BLaER1 (cell line): ENCODE data around the gene EFNA1.
A peak's percentile ranks its signal among the peaks of the same experiment; 100 is the strongest.

ENCODE experiments used
- H3K27ac ChIP-seq: shearing (Covaris generic); formaldehyde crosslinking; 2 replicates; pipeline ENCODE4 v1.8.1; 2022
- H3K27me3 ChIP-seq: shearing (Covaris generic); formaldehyde crosslinking; 2 replicates; pipeline ENCODE4 v1.8.1; 2022
- H3K36me3 ChIP-seq: shearing (Covaris generic); formaldehyde crosslinking; 2 replicates; pipeline ENCODE4 v1.8.1; 2022
- H3K4me1 ChIP-seq: shearing (Covaris generic); formaldehyde crosslinking; 2 replicates; pipeline ENCODE4 v1.8.1; 2022
- H3K4me2 ChIP-seq: shearing (Covaris generic); formaldehyde crosslinking; 2 replicates; pipeline ENCODE4 v1.8.1; 2022
- H3K4me3 ChIP-seq: shearing (Covaris generic); formaldehyde crosslinking; 2 replicates; pipeline ENCODE4 v1.8.1; 2022
- H3K9ac ChIP-seq: shearing (Covaris generic); formaldehyde crosslinking; 2 replicates; pipeline ENCODE4 v1.8.1; 2022
- H3K9me3 ChIP-seq: shearing (Covaris generic); formaldehyde crosslinking; 2 replicates; pipeline ENCODE4 v1.8.1; 2022
- H4K20me1 ChIP-seq: shearing (Covaris generic); formaldehyde crosslinking; 2 replicates; pipeline ENCODE4 v1.8.1; 2022
- Cebpa-rat ChIP-seq: shearing (Covaris generic); IDR thresholded peaks from 2 replicates; pipeline ENCODE4 v1.8.1; 2022

The EFNA1 gene

DNA sequence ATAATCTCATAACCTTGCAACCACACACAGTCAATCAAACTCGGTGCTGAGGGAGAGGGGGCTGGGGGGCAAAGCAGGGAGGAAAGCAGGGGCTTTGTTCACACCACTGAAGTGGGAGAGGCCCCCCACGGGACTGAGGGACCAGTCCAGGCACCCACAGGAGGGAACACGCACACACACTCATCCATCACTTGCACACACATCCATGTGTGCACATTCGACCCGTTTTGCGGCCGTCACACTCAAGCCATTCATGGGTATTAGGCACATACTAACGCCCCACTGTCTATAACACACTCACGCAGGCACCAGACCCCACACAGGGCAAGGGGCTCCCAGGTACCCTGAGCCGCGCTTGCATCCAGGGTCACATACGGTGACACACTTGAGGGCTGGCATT lies 35.0 kb upstream of the EFNA1 start:
- no peaks in the 10 kb centered on the region for H3K9me3 ChIP-seq
- H3K9ac ChIP-seq, result no peak overlapping the region
- TF ChIP-seq Cebpa-rat, result no peak
- no peak overlapping the region for H3K4me3 ChIP-seq
- H3K4me2 ChIP-seq, result peak overlapping the region; percentile 78
- H3K27ac ChIP-seq, result no peak overlapping the region
- no peaks in the 10 kb centered on the region for H4K20me1 ChIP-seq
- H3K4me1 ChIP-seq, result peaks cover 49% of the 10 kb centered on the region
- H3K36me3 ChIP-seq, result no peaks in the 10 kb centered on the region
- H3K27me3 ChIP-seq, result no peaks in the 10 kb centered on the region

DNA sequence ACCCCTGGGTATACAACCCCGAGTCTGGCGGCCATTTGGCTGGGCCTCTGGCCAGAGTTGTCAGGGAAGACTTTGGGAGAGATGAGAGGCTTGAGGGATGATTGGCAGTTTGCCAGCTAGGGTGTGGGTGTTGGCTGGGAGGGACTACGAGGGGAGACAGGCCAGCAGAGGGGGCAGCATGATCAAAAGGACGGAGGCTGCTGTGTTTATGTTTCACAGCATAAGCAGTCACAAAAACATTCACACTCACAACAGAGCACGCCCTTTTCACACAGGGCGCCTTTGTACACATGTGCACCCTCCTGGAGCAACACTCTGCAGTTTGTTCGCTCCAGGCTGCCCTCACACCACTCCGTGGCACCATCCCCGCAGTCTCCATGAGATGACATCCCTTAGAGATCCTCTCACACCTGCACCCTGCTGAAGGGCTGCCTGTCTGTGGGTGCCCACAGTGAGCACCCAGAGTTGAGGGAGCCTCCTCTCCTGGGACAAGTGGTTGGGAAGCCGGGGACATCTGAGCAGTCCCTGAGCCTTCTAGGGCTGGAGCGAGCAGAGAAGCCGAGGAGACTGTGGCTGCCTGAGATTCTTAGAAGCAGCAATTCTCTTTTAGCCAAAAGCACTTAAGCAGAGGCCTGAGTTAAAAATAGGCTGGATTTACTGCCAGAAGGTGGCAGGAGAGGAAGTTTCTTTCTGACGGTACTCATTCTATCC lies 33.6 kb upstream of the EFNA1 start:
- H3K27ac ChIP-seq, result peak overlapping the region; percentile 35
- H3K4me2 ChIP-seq, result peak overlapping the region; percentile 78

GRCh38 chr1:155094622-155094948 lies 33.1 kb upstream of the EFNA1 start:
- Histone ChIP-seq H3K4me3 (no peak overlapping the region), H3K27ac (peak overlapping the region; percentile 35), H3K36me3 (no peaks in the 10 kb centered on the region), H4K20me1 (no peaks in the 10 kb centered on the region), H3K27me3 (no peaks in the 10 kb centered on the region), H3K4me1 (peaks cover 47% of the 10 kb centered on the region), H3K9ac (peak overlapping the region; percentile 52), H3K9me3 (no peaks in the 10 kb centered on the region), H3K4me2 (peak overlapping the region; percentile 78)
- TF ChIP-seq Cebpa-rat, result no peak

More for the DNA sequence above, 33.6 kb upstream of the EFNA1 start:
- Histone ChIP-seq H4K20me1 (no peaks in the 10 kb centered on the region), H3K27me3 (no peaks in the 10 kb centered on the region), H3K9me3 (no peaks in the 10 kb centered on the region), H3K4me3 (no peak overlapping the region), H3K9ac (peak overlapping the region; percentile 52), H3K4me1 (peaks cover 47% of the 10 kb centered on the region), H3K36me3 (no peaks in the 10 kb centered on the region)
- no peak for TF ChIP-seq Cebpa-rat

- Histone ChIP-seq H3K4me1 (peaks cover 34% of the 10 kb centered on the region), H3K4me3 (no peak overlapping the region), H3K27me3 (no peaks in the 10 kb centered on the region), H3K36me3 (no peaks in the 10 kb centered on the region), H3K9me3 (no peaks in the 10 kb centered on the region), H3K4me2 (no peak overlapping the region), H3K9ac (no peak overlapping the region), H4K20me1 (no peaks in the 10 kb centered on the region), H3K27ac (no peak overlapping the region)
- no peak for TF ChIP-seq Cebpa-rat
These were observed 28.3 kb upstream of the EFNA1 start for GRCh38 chr1:155099331-155099730.

DNA sequence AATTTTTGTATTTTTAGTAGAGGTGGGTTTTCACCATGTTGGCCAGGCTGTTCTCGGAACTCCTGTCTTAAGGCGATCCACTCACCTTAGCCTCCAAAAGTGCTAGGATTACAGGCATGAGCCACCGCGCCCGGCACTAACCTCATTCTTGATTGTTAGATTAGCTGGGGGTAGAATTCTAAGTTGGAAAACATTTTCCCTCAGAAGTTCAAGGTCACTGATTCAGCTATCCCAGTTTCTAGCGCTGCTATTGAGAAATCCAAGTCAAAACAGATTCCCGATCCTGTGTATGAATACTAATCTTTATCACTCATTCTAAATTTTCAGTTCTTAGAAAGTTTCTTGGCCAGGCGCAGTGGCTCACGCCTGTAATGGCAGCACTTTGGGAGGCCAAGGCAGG lies 24.4 kb upstream of the EFNA1 start:
- H3K27me3 ChIP-seq, result no peaks in the 10 kb centered on the region
- peaks cover 43% of the 10 kb centered on the region for H3K4me1 ChIP-seq
- no peaks in the 10 kb centered on the region for H3K36me3 ChIP-seq
- no peak overlapping the region for H3K27ac ChIP-seq
- H3K9me3 ChIP-seq, result no peaks in the 10 kb centered on the region
- TF ChIP-seq Cebpa-rat, result no peak
- no peaks in the 10 kb centered on the region for H4K20me1 ChIP-seq
- H3K9ac ChIP-seq, result no peak overlapping the region
- H3K4me2 ChIP-seq, result no peak overlapping the region
- no peak overlapping the region for H3K4me3 ChIP-seq

- TF ChIP-seq Cebpa-rat, result no peak
- no peaks in the 10 kb centered on the region for H3K27me3 ChIP-seq
- no peak overlapping the region for H3K27ac ChIP-seq
- no peak overlapping the region for H3K9ac ChIP-seq
- no peak overlapping the region for H3K4me3 ChIP-seq
- H3K36me3 ChIP-seq, result no peaks in the 10 kb centered on the region
- H3K4me2 ChIP-seq, result no peak overlapping the region
- H3K9me3 ChIP-seq, result no peaks in the 10 kb centered on the region
- no peaks in the 10 kb centered on the region for H4K20me1 ChIP-seq
- H3K4me1 ChIP-seq, result peaks cover 48% of the 10 kb centered on the region
These were observed 22.8 kb upstream of the EFNA1 start for GRCh38 chr1:155104605-155105534.

GRCh38 chr1:155105604-155106011 lies 22.1 kb upstream of the EFNA1 start:
- no peak for TF ChIP-seq Cebpa-rat
- H3K4me2 ChIP-seq, result no peak overlapping the region
- H4K20me1 ChIP-seq, result no peaks in the 10 kb centered on the region
- no peaks in the 10 kb centered on the region for H3K36me3 ChIP-seq
- peaks cover 49% of the 10 kb centered on the region for H3K4me1 ChIP-seq
- no peak overlapping the region for H3K4me3 ChIP-seq
- H3K27me3 ChIP-seq, result no peaks in the 10 kb centered on the region
- no peak overlapping the region for H3K9ac ChIP-seq
- no peaks in the 10 kb centered on the region for H3K9me3 ChIP-seq
- H3K27ac ChIP-seq, result no peak overlapping the region

GRCh38 chr1:155106862-155107261 lies 20.8 kb upstream of the EFNA1 start:
- no peak for TF ChIP-seq Cebpa-rat
- H3K4me2 ChIP-seq, result peak overlapping the region; percentile 66
- no peak overlapping the region for H3K27ac ChIP-seq
- no peaks in the 10 kb centered on the region for H3K27me3 ChIP-seq
- H3K4me3 ChIP-seq, result no peak overlapping the region
- H3K9me3 ChIP-seq, result no peaks in the 10 kb centered on the region
- no peaks in the 10 kb centered on the region for H3K36me3 ChIP-seq
- H3K9ac ChIP-seq, result no peak overlapping the region
- no peaks in the 10 kb centered on the region for H4K20me1 ChIP-seq
- H3K4me1 ChIP-seq, result peaks cover 54% of the 10 kb centered on the region

DNA sequence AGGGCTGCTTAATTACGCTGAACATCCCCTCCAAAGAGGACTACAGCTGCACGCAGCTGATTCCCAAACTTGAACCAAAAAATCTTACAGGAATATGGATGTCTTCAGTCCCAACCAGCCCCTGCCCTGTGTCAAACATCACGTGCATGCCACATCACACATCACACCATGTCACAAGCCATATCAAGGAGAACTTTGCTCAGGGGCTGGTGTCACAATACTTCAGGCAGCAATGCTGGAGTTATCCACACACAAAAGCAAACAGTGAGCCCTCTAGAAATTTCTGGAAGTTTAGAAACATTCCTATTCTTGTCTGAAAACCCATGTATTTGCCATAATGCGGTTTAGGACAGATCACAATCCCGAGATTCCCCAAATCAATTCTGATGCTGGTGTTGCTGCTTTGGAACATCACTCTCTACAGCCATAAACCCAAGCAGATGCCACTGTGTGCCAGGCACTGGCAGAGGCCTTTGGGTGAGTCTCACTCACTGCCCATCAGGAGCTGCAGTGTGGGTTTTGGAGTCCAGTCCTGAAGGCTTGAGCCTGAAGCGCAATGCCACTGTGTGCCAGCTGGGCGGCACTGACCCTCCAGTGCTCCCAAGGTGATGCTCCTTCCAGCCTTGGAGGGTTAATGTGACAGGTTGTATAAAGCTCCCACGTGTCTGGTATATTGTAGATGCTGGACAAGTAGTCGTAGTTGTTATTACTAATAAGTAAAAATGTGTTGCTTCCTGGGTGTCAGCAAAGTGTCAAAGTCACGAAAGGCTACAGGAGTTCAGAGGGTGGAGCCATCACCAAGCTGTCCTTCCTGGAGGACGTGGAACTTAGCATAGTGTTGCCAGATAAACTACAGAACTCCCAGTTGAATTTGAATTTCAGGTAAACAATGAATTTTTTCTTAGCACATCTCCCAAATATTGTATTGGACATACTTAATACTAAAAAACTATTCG lies 20.1 kb upstream of the EFNA1 start:
- no peaks in the 10 kb centered on the region for H4K20me1 ChIP-seq
- TF ChIP-seq Cebpa-rat, result no peak
- H3K4me1 ChIP-seq, result peaks cover 54% of the 10 kb centered on the region
- no peak overlapping the region for H3K4me3 ChIP-seq
- H3K9ac ChIP-seq, result no peak overlapping the region
- no peaks in the 10 kb centered on the region for H3K9me3 ChIP-seq
- H3K36me3 ChIP-seq, result no peaks in the 10 kb centered on the region
- no peaks in the 10 kb centered on the region for H3K27me3 ChIP-seq
- peak overlapping the region; percentile 66 for H3K4me2 ChIP-seq
- no peak overlapping the region for H3K27ac ChIP-seq
